WTC11 (cell line): ENCODE results near the gene CEP20. TPM values are rescaled to one million over a fixed set of nuclear protein-coding genes. Genes with fewer than 3 reads are reported as not detected.

Source experiments
- ATAC-seq: fragments of 200-7000 bp; cut with Tn5 transposase; 2 replicates; pipeline ENCODE4 v1.10.0; 2021; ENCODE audit warnings: mild to moderate bottlenecking, moderate library complexity
- CTCF ChIA-PET: fragments of 300-600 bp; sonication (Branson Sonifier 250); formaldehyde crosslinking; loops from one replicate; lab custom pipeline; 2021; ENCODE audit warnings: antibody characterized with exemption; lab: Charles Lee
- POLR2A ChIA-PET: fragments of 350-600 bp; sonication (Branson Sonifier 250); formaldehyde crosslinking; loops from one replicate; lab custom pipeline; 2021; ENCODE audit warnings: antibody characterized with exemption; lab: Charles Lee
- DNase-seq: peaks from one replicate; pipeline ENCODE4 v3.0.0; 2021; ENCODE audit warnings: low spot score
- H3K27ac Mint-ChIP-seq: 2 replicates; pipeline ENCODE4 v1.8.0; 2021; ENCODE audit warnings: mixed read lengths
- H3K27me3 Mint-ChIP-seq: 2 replicates; pipeline ENCODE4 v1.8.0; 2021; ENCODE audit warnings: low read depth, mild to moderate bottlenecking, moderate library complexity, mixed read lengths
- H3K36me3 Mint-ChIP-seq: 2 replicates; pipeline ENCODE4 v1.8.0; 2021; ENCODE audit warnings: mixed read lengths
- H3K4me1 Mint-ChIP-seq: 2 replicates; pipeline ENCODE4 v1.8.0; 2022; ENCODE audit warnings: mixed read lengths
- H3K4me3 Mint-ChIP-seq: 2 replicates; pipeline ENCODE4 v1.8.0; 2021; ENCODE audit warnings: mild to moderate bottlenecking, moderate library complexity, mixed read lengths
- H3K9me3 Mint-ChIP-seq: 2 replicates; pipeline ENCODE4 v1.8.0; 2021; ENCODE audit warnings: mixed read lengths
- JAZF1 ChIP-seq: fragments of 250-450 bp; sonication (Bioruptor Pico); IDR thresholded peaks from 2 replicates; pipeline ENCODE4 v1.9.0; 2021; ENCODE audit warnings: moderate library complexity, mild to moderate bottlenecking, inconsistent platforms
- KAT7 ChIP-seq: sonication (generic); formaldehyde crosslinking; IDR thresholded peaks from 2 replicates; pipeline ENCODE4 v1.8.1; 2023; ENCODE audit warnings: missing genetic modification reagents, mild to moderate bottlenecking, borderline replicate concordance
- MXD4 ChIP-seq: fragments of 250-450 bp; sonication (Bioruptor Pico); IDR thresholded peaks from 2 replicates; pipeline ENCODE4 v1.8.0; 2021; ENCODE audit warnings: mild to moderate bottlenecking, moderate library complexity, borderline replicate concordance
- MYBL2 ChIP-seq: sonication (generic); formaldehyde crosslinking; IDR thresholded peaks from 2 replicates; pipeline ENCODE4 v1.8.1; 2023; ENCODE audit warnings: mild to moderate bottlenecking, moderate library complexity, missing genetic modification reagents
- NR3C1 ChIP-seq: sonication (generic); formaldehyde crosslinking; conservative IDR thresholded peaks from 2 replicates; pipeline ENCODE4 v1.8.1; 2023; ENCODE audit warnings: low read depth, mild to moderate bottlenecking, missing genetic modification reagents
- TEAD1 ChIP-seq: sonication (generic); formaldehyde crosslinking; IDR thresholded peaks from 2 replicates; pipeline ENCODE4 v1.8.0; 2022; ENCODE audit warnings: mild to moderate bottlenecking, missing genetic modification reagents
- TP53 ChIP-seq: sonication (generic); formaldehyde crosslinking; IDR thresholded peaks from 2 replicates; pipeline ENCODE4 v1.8.1; 2023; ENCODE audit warnings: mild to moderate bottlenecking, missing genetic modification reagents
- ZBTB21 ChIP-seq: sonication (generic); formaldehyde crosslinking; IDR thresholded peaks from 2 replicates; pipeline ENCODE4 v1.8.1; 2023; ENCODE audit warnings: mild to moderate bottlenecking, missing genetic modification reagents, borderline replicate concordance
- ZNF121 ChIP-seq: sonication (generic); formaldehyde crosslinking; IDR thresholded peaks from 2 replicates; pipeline ENCODE4 v1.8.0; 2023; ENCODE audit warnings: missing genetic modification reagents
- ZNF138 ChIP-seq: sonication (generic); formaldehyde crosslinking; conservative IDR thresholded peaks from 2 replicates; pipeline ENCODE4 v1.8.1; 2022; ENCODE audit warnings: mild to moderate bottlenecking, moderate library complexity, missing genetic modification reagents
- total RNA-seq: library from RNA; stranded (reverse); gene quantifications from 3 replicates; pipeline ENCODE4 v1.2.3, GENCODE V29; 2021
- TF ChIP-seq, protein P1 (sequence below): fragments of 250-450 bp; sonication (Bioruptor Pico); IDR thresholded peaks from 2 replicates; pipeline ENCODE4 v2.1.2; 2022; ENCODE audit warnings: mild to moderate bottlenecking, moderate library complexity
- TF ChIP-seq, protein P2 (sequence below): sonication (generic); formaldehyde crosslinking; IDR thresholded peaks from 2 replicates; pipeline ENCODE4 v1.8.1; 2023; ENCODE audit warnings: mild to moderate bottlenecking, missing genetic modification reagents
- TF ChIP-seq, protein P3 (sequence below): sonication (generic); formaldehyde crosslinking; IDR thresholded peaks from 2 replicates; pipeline ENCODE4 v1.8.0; 2022; ENCODE audit warnings: mild to moderate bottlenecking, missing genetic modification reagents
- TF ChIP-seq, protein P4 (sequence below): sonication (generic); formaldehyde crosslinking; IDR thresholded peaks from 2 replicates; pipeline ENCODE4 v1.8.1; 2023; ENCODE audit warnings: mild to moderate bottlenecking, missing genetic modification reagents, borderline replicate concordance
- TF ChIP-seq, protein P5 (sequence below): sonication (generic); formaldehyde crosslinking; IDR thresholded peaks from 2 replicates; pipeline ENCODE4 v1.8.0; 2023; ENCODE audit warnings: missing genetic modification reagents, mild to moderate bottlenecking, borderline replicate concordance

The CEP20 gene
- total RNA-seq, 1 experiment from 2014 or later, result 39.1 TPM

DNA sequence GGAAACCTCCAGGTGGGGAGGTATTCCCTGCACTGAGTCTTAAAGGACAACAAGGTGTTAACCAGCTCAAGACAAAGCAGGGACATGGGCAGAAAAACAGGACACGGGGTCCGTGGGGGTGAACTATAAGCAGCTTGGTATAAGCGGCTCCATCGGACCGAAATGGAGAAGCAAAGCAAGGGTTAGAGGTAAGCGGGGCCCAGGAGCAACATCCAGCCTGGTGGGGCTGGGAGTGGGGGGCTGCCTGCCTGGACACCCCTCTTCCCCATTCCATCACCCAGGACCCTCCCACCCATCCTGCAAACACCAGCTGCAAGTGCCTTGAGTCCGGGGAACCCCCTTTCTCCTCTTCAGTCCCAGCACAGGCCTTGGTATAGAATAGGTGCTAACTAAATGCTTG, 61.1 kb downstream of the CEP20 start:
- TF ChIP-seq, protein P1, sequence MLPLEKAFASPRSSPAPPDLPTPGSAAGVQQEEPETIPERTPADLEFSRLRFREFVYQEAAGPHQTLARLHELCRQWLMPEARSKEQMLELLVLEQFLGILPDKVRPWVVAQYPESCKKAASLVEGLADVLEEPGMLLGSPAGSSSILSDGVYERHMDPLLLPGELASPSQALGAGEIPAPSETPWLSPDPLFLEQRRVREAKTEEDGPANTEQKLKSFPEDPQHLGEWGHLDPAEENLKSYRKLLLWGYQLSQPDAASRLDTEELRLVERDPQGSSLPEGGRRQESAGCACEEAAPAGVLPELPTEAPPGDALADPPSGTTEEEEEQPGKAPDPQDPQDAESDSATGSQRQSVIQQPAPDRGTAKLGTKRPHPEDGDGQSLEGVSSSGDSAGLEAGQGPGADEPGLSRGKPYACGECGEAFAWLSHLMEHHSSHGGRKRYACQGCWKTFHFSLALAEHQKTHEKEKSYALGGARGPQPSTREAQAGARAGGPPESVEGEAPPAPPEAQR, result no peak
- TF ChIP-seq, protein P2, sequence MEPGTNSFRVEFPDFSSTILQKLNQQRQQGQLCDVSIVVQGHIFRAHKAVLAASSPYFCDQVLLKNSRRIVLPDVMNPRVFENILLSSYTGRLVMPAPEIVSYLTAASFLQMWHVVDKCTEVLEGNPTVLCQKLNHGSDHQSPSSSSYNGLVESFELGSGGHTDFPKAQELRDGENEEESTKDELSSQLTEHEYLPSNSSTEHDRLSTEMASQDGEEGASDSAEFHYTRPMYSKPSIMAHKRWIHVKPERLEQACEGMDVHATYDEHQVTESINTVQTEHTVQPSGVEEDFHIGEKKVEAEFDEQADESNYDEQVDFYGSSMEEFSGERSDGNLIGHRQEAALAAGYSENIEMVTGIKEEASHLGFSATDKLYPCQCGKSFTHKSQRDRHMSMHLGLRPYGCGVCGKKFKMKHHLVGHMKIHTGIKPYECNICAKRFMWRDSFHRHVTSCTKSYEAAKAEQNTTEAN (CRISPR knock-in tag), result no peak
- TF ChIP-seq, all 79 proteins: peak for 0
- Mint-ChIP-seq H3K36me3 (no peaks in the 10 kb centered on the region), H3K27me3 (no peaks in the 10 kb centered on the region), H3K4me3 (no peak overlapping the region), H3K4me1 (no peaks in the 10 kb centered on the region), H3K27ac (no peak overlapping the region), H3K9me3 (no peaks in the 10 kb centered on the region)
- ChIA-PET POLR2A (no interaction called here), CTCF (interaction anchor here (0.6 to 1.6 kb wide), 2 partner anchors 62 to 70 kb away, joined by 4 to 5 read pairs; no protein-coding TSS in a partner anchor)
- DNase-seq, result no peak
- ATAC-seq, result no peak

DNA sequence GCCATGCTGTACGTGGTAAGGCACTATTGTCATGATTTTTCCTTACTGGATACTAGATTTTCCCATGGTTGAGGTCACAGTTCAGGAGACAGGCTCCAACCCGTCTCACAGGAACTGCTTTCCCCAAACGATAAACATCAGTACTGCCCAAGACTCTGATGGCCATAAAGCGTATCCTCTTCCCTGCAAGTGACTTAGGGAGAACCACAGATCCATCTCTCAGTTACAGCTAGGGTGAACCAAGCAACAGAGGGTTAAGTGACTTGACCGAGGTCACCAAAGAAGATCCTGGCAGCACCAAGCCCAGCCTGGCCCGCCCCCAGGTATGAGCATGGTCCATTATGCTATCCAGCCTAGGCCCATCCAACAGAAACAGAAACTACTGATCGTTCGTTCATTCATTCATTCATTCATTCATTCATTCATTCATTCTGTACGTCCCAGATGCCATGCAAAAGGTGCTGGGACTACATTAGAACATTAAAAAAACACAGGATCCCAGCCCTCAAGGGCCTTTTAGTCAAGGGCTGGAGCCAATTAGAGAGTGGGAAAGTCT, 62.6 kb downstream of the CEP20 start:
- DNase-seq (no peak), ATAC-seq (no peak)
- Mint-ChIP-seq H3K4me1 (no peaks in the 10 kb centered on the region), H3K27ac (no peak overlapping the region), H3K9me3 (no peaks in the 10 kb centered on the region), H3K36me3 (no peaks in the 10 kb centered on the region), H3K4me3 (no peak overlapping the region)
- no peak for TF ChIP-seq MXD4 (CRISPR knock-in tag)
- TF ChIP-seq, protein P2 (CRISPR knock-in tag), result no peak
- TF ChIP-seq MYBL2, result no peak
- TF ChIP-seq JAZF1 (CRISPR knock-in tag), result no peak
- no peak for TF ChIP-seq ZBTB21 (CRISPR knock-in tag)
- TF ChIP-seq, protein P3, sequence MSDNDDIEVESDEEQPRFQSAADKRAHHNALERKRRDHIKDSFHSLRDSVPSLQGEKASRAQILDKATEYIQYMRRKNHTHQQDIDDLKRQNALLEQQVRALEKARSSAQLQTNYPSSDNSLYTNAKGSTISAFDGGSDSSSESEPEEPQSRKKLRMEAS (CRISPR knock-in tag), result no peak
- TF ChIP-seq, protein P4, sequence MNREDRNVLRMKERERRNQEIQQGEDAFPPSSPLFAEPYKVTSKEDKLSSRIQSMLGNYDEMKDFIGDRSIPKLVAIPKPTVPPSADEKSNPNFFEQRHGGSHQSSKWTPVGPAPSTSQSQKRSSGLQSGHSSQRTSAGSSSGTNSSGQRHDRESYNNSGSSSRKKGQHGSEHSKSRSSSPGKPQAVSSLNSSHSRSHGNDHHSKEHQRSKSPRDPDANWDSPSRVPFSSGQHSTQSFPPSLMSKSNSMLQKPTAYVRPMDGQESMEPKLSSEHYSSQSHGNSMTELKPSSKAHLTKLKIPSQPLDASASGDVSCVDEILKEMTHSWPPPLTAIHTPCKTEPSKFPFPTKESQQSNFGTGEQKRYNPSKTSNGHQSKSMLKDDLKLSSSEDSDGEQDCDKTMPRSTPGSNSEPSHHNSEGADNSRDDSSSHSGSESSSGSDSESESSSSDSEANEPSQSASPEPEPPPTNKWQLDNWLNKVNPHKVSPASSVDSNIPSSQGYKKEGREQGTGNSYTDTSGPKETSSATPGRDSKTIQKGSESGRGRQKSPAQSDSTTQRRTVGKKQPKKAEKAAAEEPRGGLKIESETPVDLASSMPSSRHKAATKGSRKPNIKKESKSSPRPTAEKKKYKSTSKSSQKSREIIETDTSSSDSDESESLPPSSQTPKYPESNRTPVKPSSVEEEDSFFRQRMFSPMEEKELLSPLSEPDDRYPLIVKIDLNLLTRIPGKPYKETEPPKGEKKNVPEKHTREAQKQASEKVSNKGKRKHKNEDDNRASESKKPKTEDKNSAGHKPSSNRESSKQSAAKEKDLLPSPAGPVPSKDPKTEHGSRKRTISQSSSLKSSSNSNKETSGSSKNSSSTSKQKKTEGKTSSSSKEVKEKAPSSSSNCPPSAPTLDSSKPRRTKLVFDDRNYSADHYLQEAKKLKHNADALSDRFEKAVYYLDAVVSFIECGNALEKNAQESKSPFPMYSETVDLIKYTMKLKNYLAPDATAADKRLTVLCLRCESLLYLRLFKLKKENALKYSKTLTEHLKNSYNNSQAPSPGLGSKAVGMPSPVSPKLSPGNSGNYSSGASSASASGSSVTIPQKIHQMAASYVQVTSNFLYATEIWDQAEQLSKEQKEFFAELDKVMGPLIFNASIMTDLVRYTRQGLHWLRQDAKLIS (CRISPR knock-in tag), result no peak
- no peak for TF ChIP-seq TEAD1 (CRISPR knock-in tag)
- no peak for TF ChIP-seq ZNF138
- TF ChIP-seq KAT7 (CRISPR knock-in tag), result no peak
- TF ChIP-seq ZNF121 (CRISPR knock-in tag), result no peak
- TF ChIP-seq, protein P5, sequence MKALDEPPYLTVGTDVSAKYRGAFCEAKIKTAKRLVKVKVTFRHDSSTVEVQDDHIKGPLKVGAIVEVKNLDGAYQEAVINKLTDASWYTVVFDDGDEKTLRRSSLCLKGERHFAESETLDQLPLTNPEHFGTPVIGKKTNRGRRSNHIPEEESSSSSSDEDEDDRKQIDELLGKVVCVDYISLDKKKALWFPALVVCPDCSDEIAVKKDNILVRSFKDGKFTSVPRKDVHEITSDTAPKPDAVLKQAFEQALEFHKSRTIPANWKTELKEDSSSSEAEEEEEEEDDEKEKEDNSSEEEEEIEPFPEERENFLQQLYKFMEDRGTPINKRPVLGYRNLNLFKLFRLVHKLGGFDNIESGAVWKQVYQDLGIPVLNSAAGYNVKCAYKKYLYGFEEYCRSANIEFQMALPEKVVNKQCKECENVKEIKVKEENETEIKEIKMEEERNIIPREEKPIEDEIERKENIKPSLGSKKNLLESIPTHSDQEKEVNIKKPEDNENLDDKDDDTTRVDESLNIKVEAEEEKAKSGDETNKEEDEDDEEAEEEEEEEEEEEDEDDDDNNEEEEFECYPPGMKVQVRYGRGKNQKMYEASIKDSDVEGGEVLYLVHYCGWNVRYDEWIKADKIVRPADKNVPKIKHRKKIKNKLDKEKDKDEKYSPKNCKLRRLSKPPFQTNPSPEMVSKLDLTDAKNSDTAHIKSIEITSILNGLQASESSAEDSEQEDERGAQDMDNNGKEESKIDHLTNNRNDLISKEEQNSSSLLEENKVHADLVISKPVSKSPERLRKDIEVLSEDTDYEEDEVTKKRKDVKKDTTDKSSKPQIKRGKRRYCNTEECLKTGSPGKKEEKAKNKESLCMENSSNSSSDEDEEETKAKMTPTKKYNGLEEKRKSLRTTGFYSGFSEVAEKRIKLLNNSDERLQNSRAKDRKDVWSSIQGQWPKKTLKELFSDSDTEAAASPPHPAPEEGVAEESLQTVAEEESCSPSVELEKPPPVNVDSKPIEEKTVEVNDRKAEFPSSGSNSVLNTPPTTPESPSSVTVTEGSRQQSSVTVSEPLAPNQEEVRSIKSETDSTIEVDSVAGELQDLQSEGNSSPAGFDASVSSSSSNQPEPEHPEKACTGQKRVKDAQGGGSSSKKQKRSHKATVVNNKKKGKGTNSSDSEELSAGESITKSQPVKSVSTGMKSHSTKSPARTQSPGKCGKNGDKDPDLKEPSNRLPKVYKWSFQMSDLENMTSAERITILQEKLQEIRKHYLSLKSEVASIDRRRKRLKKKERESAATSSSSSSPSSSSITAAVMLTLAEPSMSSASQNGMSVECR, result no peak
- no peak for TF ChIP-seq TP53 (CRISPR knock-in tag)
- TF ChIP-seq NR3C1, result no peak
- TF ChIP-seq, all 79 proteins: peak for 0
- POLR2A ChIA-PET, result no interaction called here
- H3K27me3 Mint-ChIP-seq, result no peaks in the 10 kb centered on the region; the same call in 1 of the 2 replicates
- CTCF ChIA-PET, result no interaction called here
